NCI-H460 (cell line): ENCODE results near the gene AXIN1. TPM values are rescaled to one million over a fixed set of nuclear protein-coding genes. Genes with fewer than 3 reads are reported as not detected.
"Not testable (repeated sequence)": the region's sequence is repeated elsewhere in the genome, so short reads cannot be mapped to it uniquely, and the experiment has no call there.

ENCODE experiments used
- DNase-seq: peaks from one replicate; pipeline ENCODE4 v3.0.0-alpha.2; 2016; ENCODE audit warnings: low read depth; ENCODE audit errors: extremely low read depth
- total RNA-seq: library from RNA; depleted of rRNA; stranded (reverse); fragments of >200 nt; shearing (Covaris generic); gene quantifications from 2 replicates; pipeline ENCODE4 v1.2.3, GENCODE V29; 2014

AXIN1 gene
- total RNA-seq, 1 experiment from 2014 or later = 35.7 TPM

GRCh38 chr16:356741-357140, 4.2 kb upstream of the AXIN1 start:
- DNase-seq = no peak

- DNase-seq = no peak
Observed at GRCh38 chr16:354971-355461, 2.5 kb upstream of the AXIN1 start.

GRCh38 chr16:354291-354881, 1.9 kb upstream of the AXIN1 start:
- DNase-seq = no peak

GRCh38 chr16:353404-354290, 1.1 kb upstream of the AXIN1 start:
- no peak for DNase-seq

- no peak for DNase-seq
Observed at GRCh38 chr16:351804-352520, 561 bp downstream of the AXIN1 start.

- DNase-seq = no peak
Observed at GRCh38 chr16:350203-350602, 2.3 kb downstream of the AXIN1 start.

GRCh38 chr16:349211-349610, 3.3 kb downstream of the AXIN1 start:
- no peak for DNase-seq

GRCh38 chr16:348495-348894, 4.0 kb downstream of the AXIN1 start:
- DNase-seq = not testable (repeated sequence)

- DNase-seq = no peak
Observed at GRCh38 chr16:347203-347602, 5.3 kb downstream of the AXIN1 start.

GRCh38 chr16:346587-346986, 5.9 kb downstream of the AXIN1 start:
- no peak for DNase-seq

- no peak for DNase-seq
Observed at GRCh38 chr16:345772-346171, 6.8 kb downstream of the AXIN1 start.

- no peak for DNase-seq
Observed at GRCh38 chr16:342455-343213, 9.9 kb downstream of the AXIN1 start.

- DNase-seq = not testable (repeated sequence)
Observed at GRCh38 chr16:341974-342336, 10.6 kb downstream of the AXIN1 start.

- DNase-seq = not testable (repeated sequence)
Observed at GRCh38 chr16:341095-341973, 11.2 kb downstream of the AXIN1 start.

- no peak for DNase-seq
Observed at GRCh38 chr16:340370-341091, 12.0 kb downstream of the AXIN1 start.

- no peak for DNase-seq
Observed at GRCh38 chr16:339680-340079, 12.8 kb downstream of the AXIN1 start.

GRCh38 chr16:337975-338575, 14.4 kb downstream of the AXIN1 start:
- no peak for DNase-seq

- DNase-seq = no peak
Observed at GRCh38 chr16:337437-337836, 15.1 kb downstream of the AXIN1 start.

- DNase-seq = no peak
Observed at GRCh38 chr16:336269-336668, 16.3 kb downstream of the AXIN1 start.
